C4-2B (cell line): Measurements from ENCODE around the gene AGAP1.

Source experiments
- CTCF ChIP-seq: fragments of 450-650 bp; conservative IDR thresholded peaks from 2 replicates; pipeline ENCODE4 v1.5.1; 2017; ENCODE audit warnings: mild to moderate bottlenecking
- ZFX ChIP-seq: fragments of 450-650 bp; IDR thresholded peaks from 2 replicates; pipeline ENCODE4 v1.6.1; 2017

- TF ChIP-seq CTCF (peak; percentile 28), ZFX (no peak)
These were observed 299.4 kb downstream of the AGAP1 start for GRCh38 chr2:235793163-235793752.
